HEK293 (cell line): ENCODE measurements around the gene MGMT.

Source experiments
- CTCF ChIA-PET: fragments of 350-600 bp; formaldehyde crosslinking; extraction: SDS; loops from one replicate; lab custom pipeline; 2021; ENCODE audit warnings: antibody characterized with exemption; lab: Yijun Ruan, JAX
- POLR2A ChIA-PET: fragments of 300-600 bp; formaldehyde crosslinking; extraction: SDS; loops from one replicate; lab custom pipeline; 2020; ENCODE audit warnings: antibody characterized with exemption, inconsistent platforms; lab: Yijun Ruan, JAX
- H3K27ac ChIP-seq: fragments of 200-500 bp; sonication (Bioruptor generic); 2 replicates; pipeline ENCODE4 v1.5.1; 2014; ENCODE audit warnings: low read depth, low read length, control low read depth, inconsistent platforms; ENCODE audit errors: extremely low read depth
- H3K36me3 ChIP-seq, 2 experiments: fragments of 200-500 bp in 1 of 2; sonication (Bioruptor generic) in 1 of 2; 1 replicate in 1 of 2; 2 replicates in 1 of 2; pipeline ENCODE4 v1.5.1; 2014 to 2017; ENCODE audit warnings: inconsistent platforms in 2 of 2, low read length in 2 of 2; ENCODE audit not compliant: control insufficient read depth in 2 of 2, insufficient read depth in 1 of 2
- H3K4me1 ChIP-seq: fragments of 200-500 bp; sonication (Bioruptor generic); 2 replicates; pipeline ENCODE4 v1.5.1; 2014; ENCODE audit warnings: mild to moderate bottlenecking, low read length, inconsistent platforms; ENCODE audit not compliant: control insufficient read depth, insufficient read depth
- H3K4me3 ChIP-seq: 2 replicates; pipeline ENCODE4 v1.5.1; 2011; ENCODE audit warnings: low read depth, mild to moderate bottlenecking, control low read depth, low read length, moderate library complexity
- H3K9me3 ChIP-seq: fragments of 200-500 bp; sonication (Bioruptor generic); 2 replicates; pipeline ENCODE4 v1.5.1; 2014; ENCODE audit warnings: low read depth, low read length, inconsistent platforms; ENCODE audit not compliant: control insufficient read depth, insufficient read depth
- BCL11A ChIP-seq: fragments of 450-650 bp; formaldehyde crosslinking; IDR thresholded peaks from 2 replicates; pipeline ENCODE4 v1.5.1; 2016; ENCODE audit warnings: low read depth, missing biosample characterization, missing genetic modification characterization
- ELK4 ChIP-seq: IDR thresholded peaks from 2 replicates; pipeline ENCODE4 v1.6.1; 2011; ENCODE audit warnings: mild to moderate bottlenecking, low read depth, low read length, borderline replicate concordance
- GLI2 ChIP-seq: fragments of 450-650 bp; formaldehyde crosslinking; IDR thresholded peaks from 2 replicates; pipeline ENCODE4; 2017; ENCODE audit warnings: missing biosample characterization, missing genetic modification characterization, low read depth, borderline replicate concordance
- GLI4 ChIP-seq: fragments of 450-650 bp; formaldehyde crosslinking; IDR thresholded peaks from 2 replicates; pipeline ENCODE4 v1.5.1; 2016; ENCODE audit warnings: missing biosample characterization, missing genetic modification characterization
- HOXA7 ChIP-seq: sonication (generic); formaldehyde crosslinking; IDR thresholded peaks from 2 replicates; pipeline ENCODE4 v1.8.1; 2022; ENCODE audit warnings: missing genetic modification reagents, borderline replicate concordance
- PATZ1 ChIP-seq: fragments of 450-650 bp; formaldehyde crosslinking; IDR thresholded peaks from 2 replicates; pipeline ENCODE4 v1.5.1; 2016; ENCODE audit warnings: missing biosample characterization, missing genetic modification characterization
- ZBTB1 ChIP-seq: fragments of 450-650 bp; formaldehyde crosslinking; IDR thresholded peaks from 2 replicates; pipeline ENCODE4 v1.5.1; 2016; ENCODE audit warnings: missing biosample characterization, missing genetic modification characterization
- ZEB2 ChIP-seq: fragments of 450-650 bp; formaldehyde crosslinking; IDR thresholded peaks from 2 replicates; pipeline ENCODE4 v1.5.1; 2016; ENCODE audit warnings: missing biosample characterization, missing genetic modification characterization
- ZFP3 ChIP-seq: fragments of 450-650 bp; formaldehyde crosslinking; IDR thresholded peaks from 2 replicates; pipeline ENCODE4 v1.5.1; 2016; ENCODE audit warnings: low read depth, missing biosample characterization, missing genetic modification characterization
- ZNF121 ChIP-seq: fragments of 450-650 bp; formaldehyde crosslinking; IDR thresholded peaks from 2 replicates; pipeline ENCODE4 v1.5.1; 2016; ENCODE audit warnings: missing biosample characterization, missing genetic modification characterization
- ZNF16 ChIP-seq: fragments of 450-650 bp; formaldehyde crosslinking; IDR thresholded peaks from 2 replicates; pipeline ENCODE4 v1.5.1; 2016; ENCODE audit warnings: low read depth, missing biosample characterization, missing genetic modification characterization
- ZNF169 ChIP-seq: fragments of 450-650 bp; formaldehyde crosslinking; IDR thresholded peaks from 2 replicates; pipeline ENCODE4 v1.5.1; 2016; ENCODE audit warnings: missing biosample characterization, missing genetic modification characterization
- ZNF175 ChIP-seq: fragments of 450-650 bp; formaldehyde crosslinking; IDR thresholded peaks from 2 replicates; pipeline ENCODE4 v1.5.1; 2016; ENCODE audit warnings: missing biosample characterization, missing genetic modification characterization
- ZNF202 ChIP-seq: fragments of 450-650 bp; formaldehyde crosslinking; IDR thresholded peaks from 2 replicates; pipeline ENCODE4 v1.5.1; 2016; ENCODE audit warnings: missing biosample characterization, missing genetic modification characterization, borderline replicate concordance
- ZNF510 ChIP-seq: fragments of 450-650 bp; formaldehyde crosslinking; IDR thresholded peaks from 2 replicates; pipeline ENCODE4 v1.5.1; 2018; ENCODE audit warnings: mild to moderate bottlenecking, missing genetic modification characterization, missing biosample characterization; ENCODE audit not compliant: insufficient replicate concordance
- ZNF521 ChIP-seq: fragments of 450-650 bp; formaldehyde crosslinking; IDR thresholded peaks from 2 replicates; pipeline ENCODE4 v1.5.1; 2017; ENCODE audit warnings: missing biosample characterization, mild to moderate bottlenecking, missing genetic modification characterization
- ZNF596 ChIP-seq: fragments of 450-650 bp; IDR thresholded peaks from 2 replicates; pipeline ENCODE4 v1.5.0; 2018; ENCODE audit warnings: missing biosample characterization, mild to moderate bottlenecking, missing genetic modification characterization, moderate library complexity
- ZNF629 ChIP-seq: fragments of 450-650 bp; formaldehyde crosslinking; IDR thresholded peaks from 2 replicates; pipeline ENCODE4 v1.5.1; 2017; ENCODE audit warnings: missing biosample characterization, missing genetic modification characterization
- ZNF664 ChIP-seq: fragments of 450-650 bp; formaldehyde crosslinking; IDR thresholded peaks from 2 replicates; pipeline ENCODE4 v1.5.1; 2016; ENCODE audit warnings: missing biosample characterization, missing genetic modification characterization
- ZNF76 ChIP-seq: fragments of 450-650 bp; formaldehyde crosslinking; IDR thresholded peaks from 2 replicates; pipeline ENCODE4; 2016; ENCODE audit warnings: low read depth, missing biosample characterization, missing genetic modification characterization, borderline replicate concordance
- ZNF785 ChIP-seq: fragments of 450-650 bp; formaldehyde crosslinking; IDR thresholded peaks from 2 replicates; pipeline ENCODE4 v1.5.1; 2016; ENCODE audit warnings: missing biosample characterization, missing genetic modification characterization
- ZNF792 ChIP-seq: fragments of 450-650 bp; formaldehyde crosslinking; IDR thresholded peaks from 2 replicates; pipeline ENCODE4 v1.5.1; 2016; ENCODE audit warnings: missing biosample characterization, missing genetic modification characterization
- TF ChIP-seq, protein P1 (sequence below): fragments of 450-650 bp; formaldehyde crosslinking; IDR thresholded peaks from 2 replicates; pipeline ENCODE4 v1.5.1; 2016; ENCODE audit warnings: missing biosample characterization, missing genetic modification characterization
- TF ChIP-seq, protein P2 (sequence below): fragments of 450-650 bp; formaldehyde crosslinking; IDR thresholded peaks from 2 replicates; pipeline ENCODE4 v1.5.1; 2016; ENCODE audit warnings: missing biosample characterization, missing genetic modification characterization

MGMT gene

DNA sequence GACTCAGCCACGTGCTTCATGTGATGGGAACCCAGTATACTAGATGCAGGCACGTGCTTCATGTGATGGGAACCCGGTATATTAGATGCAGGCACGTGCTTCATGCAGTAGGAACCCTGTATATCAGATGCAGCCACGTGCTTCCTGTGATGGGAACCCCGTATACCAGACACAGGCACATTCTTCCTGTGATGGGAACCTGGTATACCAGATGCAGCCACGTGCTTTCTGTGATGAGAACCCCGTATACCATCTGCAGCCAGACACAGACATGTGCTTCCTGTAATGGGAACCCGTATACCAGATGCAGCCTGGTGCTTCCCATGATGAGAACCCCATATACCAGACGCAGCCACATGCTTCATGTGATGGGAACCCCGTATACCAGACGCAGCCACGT, 44.0 kb downstream of the MGMT start:
- Histone ChIP-seq H3K36me3 (no peaks in the 10 kb centered on the region), H3K4me3 (no peak overlapping the region), H3K9me3 (no peaks in the 10 kb centered on the region), H3K4me1 (no peaks in the 10 kb centered on the region)
- no peak for TF ChIP-seq ZFP3 (tag by site-specific recombination)
- TF ChIP-seq ZNF175 (tag by site-specific recombination), result no peak
- no peak for TF ChIP-seq ZNF664 (tag by site-specific recombination)
- no peak for TF ChIP-seq ZNF629 (tag by site-specific recombination)
- no peak for TF ChIP-seq ZNF521 (tag by site-specific recombination)
- TF ChIP-seq, protein P1, sequence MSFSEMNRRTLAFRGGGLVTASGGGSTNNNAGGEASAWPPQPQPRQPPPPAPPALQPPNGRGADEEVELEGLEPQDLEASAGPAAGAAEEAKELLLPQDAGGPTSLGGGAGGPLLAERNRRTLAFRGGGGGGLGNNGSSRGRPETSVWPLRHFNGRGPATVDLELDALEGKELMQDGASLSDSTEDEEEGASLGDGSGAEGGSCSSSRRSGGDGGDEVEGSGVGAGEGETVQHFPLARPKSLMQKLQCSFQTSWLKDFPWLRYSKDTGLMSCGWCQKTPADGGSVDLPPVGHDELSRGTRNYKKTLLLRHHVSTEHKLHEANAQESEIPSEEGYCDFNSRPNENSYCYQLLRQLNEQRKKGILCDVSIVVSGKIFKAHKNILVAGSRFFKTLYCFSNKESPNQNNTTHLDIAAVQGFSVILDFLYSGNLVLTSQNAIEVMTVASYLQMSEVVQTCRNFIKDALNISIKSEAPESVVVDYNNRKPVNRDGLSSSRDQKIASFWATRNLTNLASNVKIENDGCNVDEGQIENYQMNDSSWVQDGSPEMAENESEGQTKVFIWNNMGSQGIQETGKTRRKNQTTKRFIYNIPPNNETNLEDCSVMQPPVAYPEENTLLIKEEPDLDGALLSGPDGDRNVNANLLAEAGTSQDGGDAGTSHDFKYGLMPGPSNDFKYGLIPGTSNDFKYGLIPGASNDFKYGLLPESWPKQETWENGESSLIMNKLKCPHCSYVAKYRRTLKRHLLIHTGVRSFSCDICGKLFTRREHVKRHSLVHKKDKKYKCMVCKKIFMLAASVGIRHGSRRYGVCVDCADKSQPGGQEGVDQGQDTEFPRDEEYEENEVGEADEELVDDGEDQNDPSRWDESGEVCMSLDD (tag by site-specific recombination), result no peak
- no peak for TF ChIP-seq PATZ1 (tag by site-specific recombination)
- no peak for TF ChIP-seq ZNF510
- no peak for TF ChIP-seq ZNF16 (tag by site-specific recombination)
- TF ChIP-seq GLI4, result no peak
- no peak for TF ChIP-seq ZNF792 (tag by site-specific recombination)
- TF ChIP-seq ZNF596, result no peak
- TF ChIP-seq ZNF785, result no peak
- no peak for TF ChIP-seq HOXA7 (CRISPR knock-in tag)
- TF ChIP-seq ZNF202, result no peak
- no peak for TF ChIP-seq ZNF76
- TF ChIP-seq ZBTB1 (tag by site-specific recombination), result no peak
- no peak for TF ChIP-seq GLI2 (tag by site-specific recombination)
- no peak for TF ChIP-seq ZNF169 (tag by site-specific recombination)
- TF ChIP-seq, all 188 proteins: peak for 0
- no peak overlapping the region for H3K27ac ChIP-seq
- ChIA-PET CTCF (no interaction called here), POLR2A (no interaction called here)

DNA sequence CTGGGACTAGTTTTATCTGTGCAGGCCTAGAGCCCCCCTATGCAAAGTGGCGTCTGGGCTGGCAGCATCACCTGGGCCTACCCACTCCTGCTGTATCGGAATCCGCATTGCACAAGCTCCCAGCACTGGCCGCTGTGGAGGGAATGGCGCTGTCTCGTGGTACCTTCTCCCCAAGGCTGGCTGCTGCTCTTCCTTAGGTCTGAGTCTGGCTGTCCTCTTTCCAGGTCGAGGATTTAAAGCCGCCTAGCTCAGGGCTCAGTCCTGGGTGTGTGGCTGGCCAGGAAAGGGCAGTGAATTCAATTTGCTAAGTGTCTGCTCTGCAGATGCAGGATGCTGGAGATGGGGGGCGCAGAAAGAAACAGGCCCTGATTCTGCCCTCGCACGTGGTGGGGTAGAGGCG, 44.7 kb downstream of the MGMT start:
- TF ChIP-seq ZEB2 (no peak), BCL11A (tag by site-specific recombination) (no peak), ELK4 (no peak), ZNF121 (no peak)
- TF ChIP-seq, protein P2, sequence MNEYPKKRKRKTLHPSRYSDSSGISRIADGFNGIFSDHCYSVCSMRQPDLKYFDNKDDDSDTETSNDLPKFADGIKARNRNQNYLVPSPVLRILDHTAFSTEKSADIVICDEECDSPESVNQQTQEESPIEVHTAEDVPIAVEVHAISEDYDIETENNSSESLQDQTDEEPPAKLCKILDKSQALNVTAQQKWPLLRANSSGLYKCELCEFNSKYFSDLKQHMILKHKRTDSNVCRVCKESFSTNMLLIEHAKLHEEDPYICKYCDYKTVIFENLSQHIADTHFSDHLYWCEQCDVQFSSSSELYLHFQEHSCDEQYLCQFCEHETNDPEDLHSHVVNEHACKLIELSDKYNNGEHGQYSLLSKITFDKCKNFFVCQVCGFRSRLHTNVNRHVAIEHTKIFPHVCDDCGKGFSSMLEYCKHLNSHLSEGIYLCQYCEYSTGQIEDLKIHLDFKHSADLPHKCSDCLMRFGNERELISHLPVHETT (tag by site-specific recombination), result no peak
- no peaks in the 10 kb centered on the region for H3K36me3 ChIP-seq
- no peak overlapping the region for H3K27ac ChIP-seq
- CTCF ChIA-PET, result no interaction called here
- no peaks in the 10 kb centered on the region for H3K4me1 ChIP-seq
- H3K9me3 ChIP-seq, result no peaks in the 10 kb centered on the region
- H3K4me3 ChIP-seq, result no peak overlapping the region
- POLR2A ChIA-PET, result no interaction called here
